Right renal cortex interstitium (tissue), 3 donors: ENCODE measurements around the gene USP5. TPM values are rescaled to one million over a fixed set of nuclear protein-coding genes. Genes with fewer than 3 reads are reported as not detected.
"Not testable (repeated sequence)": the region's sequence is repeated elsewhere in the genome, so short reads cannot be mapped to it uniquely, and the experiment has no call there.

Experiments
- DNase-seq, 3 donors: peaks; one replicate each; pipeline ENCODE4 v3.0.0-alpha.2; 2013; ENCODE audit warnings: low read depth in 3 of 3, low spot score in 2 of 3
- polyA plus RNA-seq, 3 donors: library from polyadenylated mRNA; unstranded; fragments of 120-200 nt; gene quantifications; one replicate each; pipeline ENCODE4 v1.2.1, GENCODE V29; 2013; ENCODE audit not compliant: insufficient read length in 3 of 3

Gene USP5
- polyA plus RNA-seq, 3 donors = 56.7 to 63.5 (median 61.2) TPM

DNA sequence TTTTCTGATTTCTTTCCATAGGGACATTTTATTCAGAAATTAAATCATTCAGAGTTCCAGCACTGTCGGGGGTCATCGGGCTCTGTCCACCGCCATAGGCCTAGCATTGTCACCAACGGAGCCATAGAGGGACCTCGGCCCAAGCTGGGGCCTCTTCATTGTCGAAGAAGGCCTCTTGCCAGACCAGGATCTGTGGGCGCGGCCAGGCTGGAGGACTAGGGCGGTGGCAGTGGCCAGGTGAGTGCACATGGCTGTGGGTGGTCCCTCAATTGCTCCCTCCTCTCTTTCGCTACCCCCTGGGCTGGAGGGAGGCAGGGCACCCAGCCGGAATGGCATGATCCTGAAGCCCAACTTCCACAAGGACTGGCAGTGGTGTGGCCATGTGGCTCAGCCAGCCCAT, 31.7 kb downstream of the USP5 start:
- no peak for DNase-seq

DNA sequence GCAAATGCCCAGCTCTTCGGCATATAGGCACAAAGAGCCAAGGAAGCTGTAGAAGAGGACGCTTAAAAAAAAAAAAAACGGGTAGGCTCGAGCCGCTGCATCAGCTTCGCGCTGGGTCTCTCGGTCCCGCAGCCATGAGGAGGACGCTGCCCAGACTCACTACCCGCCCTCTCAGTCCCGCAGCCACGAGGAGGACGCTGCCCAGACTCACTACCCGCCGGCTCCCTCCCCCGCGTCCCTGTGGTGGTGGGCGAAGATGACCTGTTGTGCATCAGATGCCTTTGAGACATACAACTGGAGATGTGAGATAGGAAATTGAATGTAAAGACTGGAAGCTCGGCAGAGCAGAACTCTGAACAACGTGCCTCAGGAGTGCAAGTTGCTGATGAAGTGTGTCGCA, 32.6 kb downstream of the USP5 start:
- DNase-seq = no peak

DNA sequence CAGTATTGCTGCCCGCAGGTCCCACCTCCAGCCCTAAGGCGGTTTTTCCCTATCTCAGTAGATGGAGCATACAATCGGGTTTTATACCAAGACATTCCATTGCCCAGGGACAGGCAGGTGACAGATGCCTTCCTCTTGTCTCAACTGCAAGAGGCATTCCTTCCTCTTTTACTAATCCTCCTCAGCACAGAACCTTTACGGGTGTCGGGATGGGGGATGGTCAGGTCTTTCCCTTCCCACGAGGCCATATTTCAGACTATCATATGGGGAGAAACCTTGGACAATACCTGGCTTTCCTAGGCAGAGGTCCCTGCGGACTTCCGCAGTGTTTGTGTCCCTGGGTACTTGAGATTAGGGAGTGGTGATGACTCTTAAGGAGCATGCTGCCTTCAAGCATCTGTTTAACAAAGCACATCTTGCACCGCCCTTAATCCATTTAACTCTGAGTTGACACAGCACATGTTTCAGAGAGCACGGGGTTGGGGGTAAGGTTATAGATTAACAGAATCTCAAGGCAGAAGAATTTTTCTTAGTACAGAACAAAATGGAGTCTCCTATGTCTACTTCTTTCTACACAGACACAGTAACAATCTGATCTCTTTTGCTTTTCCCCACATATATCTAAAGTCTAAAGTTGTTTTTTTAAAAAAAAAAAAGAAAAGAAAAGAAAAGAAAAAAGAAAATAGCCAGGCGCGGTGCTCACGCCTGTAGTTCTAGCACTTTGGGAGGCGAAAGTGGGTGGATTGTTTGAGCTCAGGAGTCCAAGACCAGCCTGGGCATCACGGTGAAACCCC, 34.5 kb downstream of the USP5 start:
- DNase-seq = not testable (repeated sequence)

- DNase-seq = no peak
Measured at GRCh38 chr12:6887460-6887859, 35.5 kb downstream of the USP5 start.

- no peak for DNase-seq
Measured at GRCh38 chr12:6888360-6888759, 36.4 kb downstream of the USP5 start.

GRCh38 chr12:6888794-6889193, 36.8 kb downstream of the USP5 start:
- DNase-seq = not testable (repeated sequence)

- DNase-seq = not testable (repeated sequence)
Measured at GRCh38 chr12:6889775-6890573, 38.0 kb downstream of the USP5 start.

GRCh38 chr12:6890789-6891645, 39.1 kb downstream of the USP5 start:
- peak; percentile 85 to 96 (median 92) for DNase-seq

DNA sequence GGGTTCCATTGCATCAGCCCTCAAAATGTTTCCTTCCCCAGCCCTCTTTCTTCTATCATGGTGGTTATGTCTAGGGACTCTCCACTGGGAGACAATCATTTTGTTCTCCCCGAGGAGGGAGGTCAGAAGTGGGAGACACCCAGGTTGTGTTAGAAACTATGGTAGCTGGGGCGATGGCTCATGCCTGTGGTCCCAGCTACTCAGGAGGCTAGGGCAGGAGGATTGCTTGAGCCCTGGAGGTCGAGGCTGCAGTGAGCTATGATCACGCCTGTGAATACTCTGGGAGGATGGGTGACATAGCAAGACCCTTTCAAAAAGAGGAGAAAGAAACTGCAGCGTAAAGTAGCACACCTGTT, 39.7 kb downstream of the USP5 start:
- DNase-seq = no peak

- DNase-seq = not testable (repeated sequence)
Measured at GRCh38 chr12:6892683-6893082, 40.7 kb downstream of the USP5 start.

DNA sequence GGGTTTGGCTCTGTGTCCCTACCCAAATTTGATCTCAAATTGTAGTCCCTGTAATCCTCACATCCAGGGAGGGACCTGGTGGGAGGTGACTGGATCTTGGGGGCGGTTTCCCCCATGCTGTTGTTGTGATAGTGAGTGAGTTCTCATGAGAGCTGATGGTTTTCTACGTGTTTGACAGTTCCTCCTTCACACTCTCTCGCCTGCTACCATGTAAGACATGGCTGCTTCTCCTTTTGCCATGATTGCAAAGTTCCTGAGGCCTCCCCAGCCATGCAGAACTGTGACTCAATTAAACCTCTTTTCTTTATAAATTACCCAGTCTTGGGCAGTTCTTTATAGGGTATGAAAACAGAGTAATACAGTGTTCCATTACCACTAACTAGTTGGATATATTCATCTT, 42.4 kb downstream of the USP5 start:
- DNase-seq = no peak

DNA sequence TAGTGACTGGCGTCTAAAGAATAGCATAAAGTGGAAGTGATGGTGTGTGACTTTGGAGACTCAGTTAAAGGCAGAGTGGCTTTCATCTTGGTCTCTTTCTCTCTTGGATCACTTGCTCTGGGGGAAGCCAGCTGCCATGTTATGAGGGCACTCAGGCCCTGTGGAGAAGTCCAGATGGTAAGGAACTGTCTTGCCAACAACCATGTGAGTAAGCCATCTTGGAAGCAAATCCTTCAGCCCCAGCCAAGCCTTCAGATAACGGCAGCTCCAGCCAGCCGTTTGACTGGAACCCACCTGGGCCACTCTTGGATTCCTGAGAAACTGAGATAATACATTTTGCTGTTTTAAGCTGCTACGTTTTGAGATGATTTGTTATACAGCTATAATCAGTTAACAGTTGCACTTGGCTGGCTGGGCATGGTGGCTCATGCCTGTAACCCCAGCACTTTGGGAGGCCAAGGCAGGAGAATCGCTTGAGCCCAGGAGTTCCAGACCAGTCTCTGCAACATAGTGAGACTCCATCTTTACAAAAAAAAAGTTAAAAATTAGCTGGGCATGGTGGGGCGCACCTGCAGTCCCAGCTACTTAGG, 45.0 kb downstream of the USP5 start:
- no peak for DNase-seq

DNA sequence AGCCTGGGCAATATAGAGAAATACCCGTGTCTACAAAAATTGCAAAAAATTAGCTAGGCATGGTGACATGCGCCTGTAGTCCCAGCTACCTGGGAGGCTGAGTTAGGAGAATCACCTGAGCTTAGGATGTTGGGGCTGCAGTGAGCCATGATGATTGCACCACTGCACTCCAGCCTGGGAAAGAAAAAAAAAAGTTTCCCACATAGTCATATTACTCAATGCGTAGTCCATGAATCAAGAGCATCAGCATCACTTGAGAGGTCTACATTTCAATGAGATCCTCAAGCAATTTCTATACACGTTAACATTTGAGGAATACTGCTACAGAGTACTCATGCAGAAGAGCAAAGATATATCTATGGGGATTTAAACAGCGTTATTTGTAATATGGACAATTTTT, 47.5 kb downstream of the USP5 start:
- DNase-seq = no peak

- no peak for DNase-seq
Measured at GRCh38 chr12:6899837-6900519, 48.0 kb downstream of the USP5 start.

DNA sequence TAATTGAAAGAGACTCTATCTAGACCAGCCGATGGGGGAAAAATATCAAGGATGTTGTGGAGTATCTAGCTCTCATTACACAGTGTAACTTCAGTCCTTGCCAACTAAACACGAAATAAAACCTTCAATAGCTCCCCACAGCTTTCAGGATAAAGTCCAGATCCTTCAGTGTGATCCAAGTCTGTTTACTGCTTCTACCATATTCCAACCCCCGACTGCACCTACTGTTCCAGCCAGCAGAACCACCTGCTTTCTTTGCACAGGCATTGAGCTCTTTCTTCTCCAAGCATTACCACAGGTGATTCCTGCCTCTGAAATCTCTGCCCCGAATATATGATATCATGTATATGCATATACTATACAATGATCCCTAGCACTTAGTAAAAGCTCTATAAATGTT, 50.5 kb downstream of the USP5 start:
- no peak for DNase-seq

GRCh38 chr12:6903722-6904121, 51.8 kb downstream of the USP5 start:
- no peak for DNase-seq

GRCh38 chr12:6904280-6905276, 52.6 kb downstream of the USP5 start, which contains the start of gene LRRC23:
Gene LRRC23, plus strand, starts transcription at chr12:6904822. Its CDS starts 812 bp downstream, at chr12:6905634.
- peak; percentile 94 to 97 (median 97) for DNase-seq

DNA sequence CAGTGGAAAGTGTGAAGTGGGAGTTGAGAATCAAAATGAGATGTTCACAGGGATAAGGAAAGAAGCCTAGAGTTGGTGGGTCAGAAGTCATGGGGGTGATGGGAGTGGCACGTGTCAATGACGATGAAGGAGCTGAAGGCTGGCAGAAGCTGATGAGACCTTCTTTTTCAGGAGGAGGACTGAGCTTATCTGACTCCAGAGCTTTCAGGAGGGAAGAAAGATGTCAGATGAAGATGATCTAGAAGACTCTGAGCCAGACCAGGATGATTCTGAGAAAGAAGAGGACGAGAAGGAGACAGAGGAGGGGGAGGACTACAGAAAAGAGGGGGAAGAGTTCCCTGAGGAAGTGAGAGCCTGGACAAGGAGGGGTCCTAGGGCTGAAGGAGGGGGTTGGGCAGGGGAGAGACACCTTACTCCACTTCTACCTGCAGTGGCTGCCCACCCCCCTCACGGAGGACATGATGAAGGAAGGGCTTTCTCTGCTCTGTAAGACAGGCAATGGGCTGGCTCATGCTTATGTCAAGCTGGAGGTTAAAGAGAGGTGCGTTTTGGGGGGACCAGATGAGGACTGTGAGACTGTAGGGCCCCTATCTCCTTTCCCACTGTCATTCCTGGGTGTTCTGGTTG, 53.6 kb downstream of the USP5 start:
- DNase-seq = no peak
